Raji (cell line): ENCODE measurements around the gene CEP104.

Experiments
- POLR2A ChIP-seq: IDR thresholded peaks from 2 replicates; pipeline ENCODE4 v1.6.1; 2011; ENCODE audit warnings: low read depth, low read length, control low read depth; ENCODE audit not compliant: insufficient read depth

The CEP104 gene

DNA sequence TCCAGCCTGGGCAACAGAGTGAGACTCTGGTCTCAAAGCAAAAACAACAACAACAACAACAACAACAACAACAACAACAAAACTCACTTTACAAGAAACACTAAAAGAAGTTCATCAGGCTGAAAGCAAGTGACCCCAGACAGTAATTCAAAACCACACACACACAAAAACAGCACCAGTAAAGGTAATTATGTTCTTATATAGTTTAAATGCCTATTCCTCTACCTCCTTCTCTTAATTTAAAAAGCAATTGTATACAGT, 41.4 kb upstream of the CEP104 start:
- no peak for TF ChIP-seq POLR2A

DNA sequence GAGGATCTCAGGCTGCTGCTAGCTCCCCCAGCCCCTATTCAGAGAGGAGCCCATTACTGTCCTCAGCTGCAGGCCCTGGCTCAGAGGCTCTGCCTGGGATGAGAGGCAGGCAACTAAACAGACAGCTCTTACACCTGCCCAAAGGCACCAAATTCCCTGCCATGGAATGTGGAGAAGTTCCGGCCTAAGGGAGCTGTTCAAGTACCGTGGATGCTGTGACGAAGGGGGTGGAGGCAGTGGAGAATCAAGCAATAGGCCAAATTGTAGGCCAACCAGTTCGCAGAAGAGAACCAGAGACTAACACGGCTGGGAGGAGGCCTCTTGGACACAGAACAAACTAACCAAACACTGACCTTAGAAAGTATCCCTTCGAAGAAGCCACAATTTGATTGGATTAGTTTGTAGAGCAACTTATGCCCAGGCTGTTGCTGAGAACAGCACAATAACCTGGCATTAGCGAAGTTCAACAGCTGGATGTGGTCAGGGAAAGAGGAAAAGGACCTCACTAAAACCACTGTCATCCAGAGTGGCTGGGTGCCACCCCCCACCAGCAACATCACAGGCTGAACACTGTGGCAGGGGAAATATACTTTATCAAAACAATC, 39.5 kb upstream of the CEP104 start:
- TF ChIP-seq POLR2A: no peak

- TF ChIP-seq POLR2A: no peak
These were observed 38.9 kb upstream of the CEP104 start for GRCh38 chr1:3895951-3896325.

GRCh38 chr1:3895279-3895950, 38.4 kb upstream of the CEP104 start:
- no peak for TF ChIP-seq POLR2A

DNA sequence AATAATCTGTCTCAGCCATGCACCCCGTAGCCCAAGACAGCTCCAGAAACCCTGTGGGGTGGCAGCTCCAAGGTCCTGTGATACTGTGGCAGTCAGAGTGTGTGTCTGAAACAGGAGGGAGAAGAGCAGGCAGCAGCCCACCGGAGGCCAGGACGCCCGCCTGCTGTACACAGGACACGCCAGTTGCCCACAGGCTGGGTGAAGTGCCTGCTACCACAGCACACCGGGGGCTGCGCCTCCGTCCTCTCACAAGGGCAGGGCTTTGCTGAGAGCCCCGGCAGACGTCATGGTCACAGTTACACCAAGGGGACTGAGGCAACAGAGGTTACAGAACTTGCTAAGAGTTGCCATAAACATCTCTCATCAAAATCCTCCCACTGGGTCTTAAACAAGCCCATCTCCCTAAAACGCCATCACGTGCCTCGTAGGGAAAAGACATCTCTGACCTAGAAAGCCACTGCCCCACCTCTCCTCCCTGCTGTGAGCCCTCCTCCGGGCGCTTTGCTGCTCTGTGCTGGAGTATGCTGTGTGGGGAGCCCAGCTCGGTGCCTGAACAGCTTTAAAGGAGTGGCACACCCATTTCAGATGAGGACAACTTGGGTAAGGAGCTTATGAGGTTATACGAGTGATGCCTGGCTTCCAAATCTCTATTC, 37.7 kb upstream of the CEP104 start:
- no peak for TF ChIP-seq POLR2A

- no peak for TF ChIP-seq POLR2A
These were observed 36.2 kb upstream of the CEP104 start for GRCh38 chr1:3893190-3893589.

DNA sequence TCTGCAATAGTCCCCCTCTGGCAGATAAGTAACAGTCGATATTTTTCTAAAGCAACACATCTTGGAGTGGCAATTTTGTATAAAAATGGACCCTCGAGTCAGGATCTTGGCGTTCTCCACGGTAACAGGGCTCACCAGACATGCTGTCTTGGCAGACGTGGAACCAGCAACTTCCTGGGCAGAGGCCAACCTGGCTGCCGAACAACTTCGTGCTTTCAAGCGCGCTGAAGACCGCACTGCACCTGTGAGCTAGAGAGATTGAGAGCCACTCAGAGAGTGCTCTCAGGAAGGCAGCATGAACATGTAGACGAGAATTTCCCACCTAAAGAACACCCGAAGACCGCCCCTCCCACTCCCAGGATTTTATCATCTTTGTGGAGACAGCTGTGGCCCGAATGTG, 35.7 kb upstream of the CEP104 start:
- no peak for TF ChIP-seq POLR2A

DNA sequence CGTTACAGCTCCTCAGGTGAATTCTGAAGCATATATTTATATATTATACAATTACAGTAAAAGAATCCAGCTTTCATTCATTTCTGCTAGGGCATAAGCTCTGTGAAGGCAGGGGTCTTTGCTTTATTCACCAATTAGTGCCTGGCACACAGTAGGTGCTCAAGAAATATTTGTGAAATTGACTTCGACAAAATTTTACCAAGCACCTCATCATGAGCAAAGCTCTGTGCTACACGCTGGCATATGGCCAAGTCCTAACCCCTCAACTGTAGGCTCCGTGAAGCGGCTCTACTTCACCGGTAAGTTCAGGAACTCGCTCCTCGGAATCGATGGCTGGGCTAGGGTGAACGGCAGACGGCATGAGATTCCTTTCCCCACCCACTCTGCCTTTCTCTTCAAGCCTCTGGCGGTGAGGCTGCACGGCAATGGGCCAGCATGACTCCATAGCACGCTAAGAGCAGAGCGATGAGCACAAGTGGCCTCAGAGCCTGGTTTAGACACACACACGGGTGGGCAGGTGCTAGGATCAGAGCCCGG, 34.4 kb upstream of the CEP104 start:
- no peak for TF ChIP-seq POLR2A

DNA sequence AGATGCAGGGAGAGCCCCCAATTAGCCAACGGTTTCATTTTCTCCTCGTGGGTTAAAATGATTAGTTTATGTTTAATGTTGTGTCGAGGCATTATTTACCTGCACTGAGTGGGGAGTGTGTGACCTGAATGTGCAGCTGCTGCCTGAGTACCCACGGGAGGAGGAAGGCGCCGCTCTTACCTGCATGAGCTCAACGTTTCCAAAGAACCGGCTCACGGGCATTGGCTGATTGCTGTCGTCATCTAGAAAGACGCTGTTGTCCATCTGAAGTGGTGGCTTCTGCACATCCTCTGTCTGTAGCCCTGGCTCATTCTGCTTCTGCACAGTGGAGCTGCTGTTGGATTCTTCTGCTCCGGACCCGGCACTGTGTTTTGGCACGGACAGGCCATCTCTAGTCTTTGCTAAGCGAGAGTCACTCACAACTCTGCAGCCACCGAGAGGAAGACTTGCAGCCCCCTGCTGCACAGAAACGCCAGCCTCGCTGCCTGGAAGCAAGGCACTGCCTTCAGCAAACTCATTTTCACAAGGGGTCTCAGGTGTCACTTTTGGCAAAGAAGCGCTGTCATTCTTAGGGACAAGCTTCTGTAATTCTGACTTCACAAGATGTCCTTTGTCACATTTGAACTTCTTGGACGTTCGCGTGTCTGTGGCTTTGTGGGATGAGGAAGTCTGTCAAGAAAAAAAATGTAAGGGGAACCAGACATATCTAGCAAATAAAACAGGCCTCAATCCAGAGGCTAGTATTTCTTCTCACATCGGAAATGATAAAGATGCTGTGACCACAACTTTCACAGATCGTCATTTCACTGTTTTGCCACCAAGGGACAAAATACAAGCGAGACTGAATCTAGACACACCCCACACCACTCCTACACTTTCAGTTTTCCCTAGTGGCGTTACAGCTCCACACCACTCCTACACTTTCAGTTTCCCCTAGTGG, 33.6 kb upstream of the CEP104 start:
- TF ChIP-seq POLR2A: no peak

- TF ChIP-seq POLR2A: no peak
These were observed 32.9 kb upstream of the CEP104 start for GRCh38 chr1:3889936-3890335.

DNA sequence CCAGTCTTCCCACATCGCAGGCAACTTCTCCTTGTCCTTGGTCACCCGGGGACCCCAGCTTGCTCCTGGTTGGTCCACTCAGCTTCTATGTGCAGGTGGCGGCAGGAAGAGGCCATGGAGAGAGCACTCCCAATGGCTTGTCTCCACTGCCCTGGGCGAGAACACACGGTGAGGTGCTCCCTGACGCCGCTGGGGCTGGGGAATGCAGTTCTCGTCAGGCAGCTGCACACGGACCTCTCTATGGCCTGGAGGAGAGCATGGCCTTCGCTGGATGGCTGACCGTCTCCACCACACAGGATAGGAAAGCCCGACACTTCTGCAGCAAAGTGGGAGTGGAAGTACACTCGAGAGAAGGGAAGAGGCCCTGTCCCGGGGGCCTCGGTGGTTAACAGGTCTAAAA, 31.3 kb upstream of the CEP104 start:
- TF ChIP-seq POLR2A: no peak

GRCh38 chr1:3886691-3887090, 29.7 kb upstream of the CEP104 start:
- TF ChIP-seq POLR2A: no peak

DNA sequence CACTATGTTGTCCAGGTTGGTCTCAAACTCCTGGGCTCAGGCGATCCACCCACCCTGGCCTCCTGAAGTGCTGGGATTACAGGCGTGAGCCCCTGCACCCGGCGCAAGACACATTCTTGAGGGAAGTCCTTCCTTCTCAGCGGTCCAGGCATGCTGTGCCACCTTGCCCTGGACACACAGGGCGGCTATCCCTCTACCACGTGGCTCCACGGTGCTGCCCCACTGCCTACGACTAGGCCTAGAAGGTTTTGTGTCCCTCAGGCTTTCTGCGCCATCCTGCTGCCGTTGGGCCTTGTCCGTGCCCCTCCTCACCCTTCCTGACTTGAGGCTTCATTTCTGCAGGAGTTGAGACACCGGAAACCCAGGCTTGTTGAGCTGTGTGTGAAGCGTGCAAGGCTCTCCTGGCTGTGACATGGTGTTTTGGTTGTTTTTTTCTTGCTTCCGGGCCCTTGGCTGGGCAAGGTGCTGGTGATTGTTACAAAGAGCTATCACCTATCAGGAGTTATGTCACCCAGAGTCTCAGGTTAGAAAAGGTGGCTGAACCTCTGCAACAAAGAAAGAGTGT, 29.2 kb upstream of the CEP104 start:
- no peak for TF ChIP-seq POLR2A

DNA sequence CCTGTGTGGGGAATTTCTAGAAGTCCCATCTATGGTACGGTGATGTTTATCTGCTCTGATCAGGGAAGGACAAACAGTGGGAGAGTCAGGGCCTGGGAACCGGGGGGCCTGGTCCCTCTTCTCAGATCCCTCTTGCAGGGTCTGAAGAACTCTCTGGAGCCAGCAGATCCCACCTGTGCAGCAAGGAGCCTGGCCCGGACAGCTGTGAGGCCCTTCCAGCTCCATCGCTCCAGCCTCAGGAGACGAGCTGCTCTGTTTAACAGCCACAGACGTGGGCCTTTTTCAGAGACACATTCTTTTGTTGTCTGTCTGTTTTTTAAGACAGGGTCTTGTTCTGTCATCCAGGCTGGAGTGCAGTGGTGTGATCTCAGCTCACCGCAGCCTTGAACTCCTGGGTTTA, 28.6 kb upstream of the CEP104 start:
- TF ChIP-seq POLR2A: no peak

GRCh38 chr1:3884966-3885365, 28.0 kb upstream of the CEP104 start:
- no peak for TF ChIP-seq POLR2A
